Measurements from ENCODE around the gene C1orf35.

The C1orf35 gene

DNA sequence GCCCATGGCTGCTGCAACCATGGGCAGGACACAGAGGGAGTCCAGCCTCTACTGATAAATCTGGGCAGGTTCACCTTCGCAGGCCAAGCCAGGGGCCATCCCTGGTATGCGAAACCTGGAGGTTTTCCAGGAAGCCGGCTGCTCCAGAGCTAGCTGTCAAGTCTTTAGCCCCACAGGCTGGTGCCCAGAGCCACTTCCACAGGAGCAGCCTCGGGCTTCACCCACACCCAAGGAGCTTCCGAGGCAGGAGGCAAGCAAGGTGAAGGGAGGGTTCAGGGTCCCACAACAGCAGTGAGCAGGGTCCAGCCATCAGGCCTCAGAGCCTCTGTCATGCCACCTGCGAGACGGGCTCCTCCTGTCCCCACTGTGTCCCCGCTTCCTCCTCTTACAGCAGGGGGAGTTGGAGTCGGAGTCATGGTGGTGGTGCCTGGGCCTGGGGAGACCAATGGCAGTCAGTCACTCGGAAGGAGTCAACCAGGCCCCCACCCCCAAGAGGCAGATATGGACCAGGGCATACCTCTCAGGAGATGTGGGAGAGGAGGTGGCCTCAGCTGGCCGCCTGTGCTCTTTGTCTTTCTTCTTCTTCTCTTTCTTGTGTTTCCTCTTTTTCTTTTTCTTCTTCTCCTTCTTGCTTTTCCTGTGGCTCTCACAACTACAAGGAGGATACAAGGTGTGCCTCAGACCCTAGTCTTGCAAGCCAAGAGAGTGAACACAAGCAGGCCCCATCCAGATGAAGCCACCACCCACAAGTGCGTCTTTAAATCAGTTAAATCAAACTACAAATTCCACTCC, 2.1 kb downstream of the C1orf35 start:
- Mint-ChIP-seq H3K27me3 (no peaks in the 10 kb centered on the region), H3K9me3 (no peaks in the 10 kb centered on the region), H3K36me3 (ENCODE audit: low read depth) (peaks cover 68% of the 10 kb centered on the region), H3K4me1 (ENCODE audit: low read depth) (peaks cover 82% of the 10 kb centered on the region), H3K4me3 (no peak overlapping the region), H3K27ac (peak overlapping the region; percentile 89)
- intact Hi-C loops (cut with micrococcal nuclease), result loop anchor here (10.0 kb wide), 2 partner anchors 304 to 384 kb away; partner anchors contain the start of genes RNF187 and TRIM11

GRCh38 chr1:228099331-228099732, 3.8 kb downstream of the C1orf35 start:
- Mint-ChIP-seq H3K27me3 (no peaks in the 10 kb centered on the region), H3K4me3 (no peak overlapping the region), H3K9me3 (peaks cover 8% of the 10 kb centered on the region), H3K36me3 (ENCODE audit: low read depth) (peaks cover 73% of the 10 kb centered on the region), H3K27ac (no peak overlapping the region), H3K4me1 (ENCODE audit: low read depth) (peaks cover 88% of the 10 kb centered on the region)
- intact Hi-C loops (cut with micrococcal nuclease), result no loop called here

DNA sequence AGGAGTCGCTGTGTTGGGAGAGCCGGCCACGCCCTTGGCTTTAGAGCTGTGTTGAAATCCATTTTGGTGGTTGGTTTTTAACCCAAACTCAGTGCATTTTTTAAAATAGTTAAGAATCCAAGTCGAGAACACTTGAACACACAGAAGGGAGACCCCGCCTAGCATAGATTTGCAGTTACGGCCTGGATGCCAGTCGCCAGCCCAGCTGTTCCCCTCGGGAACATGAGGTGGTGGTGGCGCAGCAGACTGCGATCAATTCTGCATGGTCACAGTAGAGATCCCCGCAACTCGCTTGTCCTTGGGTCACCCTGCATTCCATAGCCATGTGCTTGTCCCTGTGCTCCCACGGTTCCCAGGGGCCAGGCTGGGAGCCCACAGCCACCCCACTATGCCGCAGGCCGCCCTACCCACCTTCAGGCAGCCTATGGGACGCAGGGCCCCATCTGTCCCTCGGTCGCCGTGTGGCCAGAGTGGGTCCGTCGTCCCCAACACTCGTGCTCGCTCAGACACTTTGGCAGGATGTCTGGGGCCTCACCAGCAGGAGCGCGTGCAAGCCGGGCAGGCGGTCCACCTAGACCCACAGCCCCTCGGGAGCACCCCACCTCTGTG, 4.7 kb downstream of the C1orf35 start:
- intact Hi-C loops (cut with micrococcal nuclease), result no loop called here
- peaks cover 84% of the 10 kb centered on the region for H3K4me1 Mint-ChIP-seq (ENCODE audit: low read depth)
- peaks cover 82% of the 10 kb centered on the region for H3K36me3 Mint-ChIP-seq (ENCODE audit: low read depth)
- H3K9me3 Mint-ChIP-seq, result peaks cover 11% of the 10 kb centered on the region
- no peaks in the 10 kb centered on the region for H3K27me3 Mint-ChIP-seq
- H3K27ac Mint-ChIP-seq, result no peak overlapping the region
- no peak overlapping the region for H3K4me3 Mint-ChIP-seq

DNA sequence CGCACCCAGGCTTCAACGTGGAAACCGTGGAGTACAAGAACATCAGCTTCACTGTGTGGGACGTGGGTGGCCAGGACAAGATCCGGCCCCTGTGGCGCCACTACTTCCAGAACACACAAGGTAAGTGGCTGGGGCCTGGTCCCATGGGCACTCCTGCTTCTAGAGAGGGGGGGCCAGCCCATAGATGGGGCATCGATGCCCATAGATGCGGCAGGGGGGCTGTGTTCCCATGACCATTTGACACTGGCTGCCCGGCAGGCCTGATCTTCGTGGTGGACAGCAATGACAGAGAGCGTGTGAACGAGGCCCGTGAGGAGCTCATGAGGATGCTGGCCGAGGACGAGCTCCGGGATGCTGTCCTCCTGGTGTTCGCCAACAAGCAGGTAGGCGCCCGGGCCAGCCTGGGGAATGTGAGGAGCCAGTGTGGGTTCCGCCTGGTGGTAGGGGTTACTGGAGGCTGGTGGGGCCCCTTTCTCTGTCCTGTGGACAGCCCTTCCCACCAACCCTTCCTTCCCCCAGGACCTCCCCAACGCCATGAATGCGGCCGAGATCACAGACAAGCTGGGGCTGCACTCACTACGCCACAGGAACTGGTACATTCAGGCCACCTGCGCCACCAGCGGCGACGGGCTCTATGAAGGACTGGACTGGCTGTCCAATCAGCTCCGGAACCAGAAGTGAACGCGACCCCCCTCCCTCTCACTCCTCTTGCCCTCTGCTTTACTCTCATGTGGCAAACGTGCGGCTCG, 5.6 kb downstream of the C1orf35 start:
- Mint-ChIP-seq H3K27me3 (no peaks in the 10 kb centered on the region), H3K9me3 (peaks cover 11% of the 10 kb centered on the region), H3K4me1 (ENCODE audit: low read depth) (peaks cover 84% of the 10 kb centered on the region), H3K4me3 (no peak overlapping the region), H3K27ac (no peak overlapping the region), H3K36me3 (ENCODE audit: low read depth) (peaks cover 91% of the 10 kb centered on the region)
- intact Hi-C loops (cut with micrococcal nuclease), result no loop called here

DNA sequence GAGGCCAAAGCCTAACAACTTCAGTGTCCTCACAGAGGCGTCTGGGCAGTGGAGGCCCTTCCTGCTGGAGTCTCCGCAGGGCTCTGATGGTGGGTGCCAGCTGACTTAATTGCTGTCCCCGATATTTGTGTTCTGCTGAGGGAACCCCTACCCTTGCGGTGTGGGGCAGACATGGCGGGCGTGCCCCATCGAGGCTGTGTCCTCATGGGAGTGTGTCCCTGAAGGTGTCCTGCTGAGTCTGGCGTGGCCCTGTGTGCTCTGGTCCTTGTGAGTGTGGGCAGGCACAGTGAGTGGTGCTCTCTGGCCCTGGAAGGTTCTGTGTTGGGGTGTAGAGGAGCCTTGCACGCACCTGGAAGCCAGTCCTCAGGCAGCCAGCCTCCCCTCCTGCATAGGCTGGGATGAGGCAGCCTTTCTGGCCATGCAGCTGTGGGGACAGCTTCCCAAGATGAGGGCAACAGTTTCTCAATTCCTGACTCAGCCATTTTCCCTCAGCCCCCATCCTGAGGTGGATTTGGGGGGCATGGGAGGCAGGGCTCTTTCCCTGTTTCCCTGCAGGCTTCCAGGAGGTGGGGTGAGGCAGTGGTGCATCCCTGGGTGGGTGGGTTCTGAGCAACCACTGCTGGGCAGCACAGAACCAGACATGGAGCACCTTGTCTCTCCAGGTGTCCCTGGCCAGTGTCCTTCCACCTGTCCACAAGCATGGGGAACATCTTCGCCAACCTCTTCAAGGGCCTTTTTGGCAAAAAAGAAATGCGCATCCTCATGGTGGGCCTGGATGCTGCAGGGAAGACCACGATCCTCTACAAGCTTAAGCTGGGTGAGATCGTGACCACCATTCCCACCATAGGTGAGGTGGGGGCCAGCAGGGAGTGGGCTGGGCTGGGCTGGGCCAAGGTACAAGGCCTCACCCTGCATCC, 6.5 kb downstream of the C1orf35 start:
- no peaks in the 10 kb centered on the region for H3K27me3 Mint-ChIP-seq
- H3K4me1 Mint-ChIP-seq (ENCODE audit: low read depth), result peaks cover 84% of the 10 kb centered on the region
- H3K27ac Mint-ChIP-seq, result no peak overlapping the region
- intact Hi-C loops (cut with micrococcal nuclease), result no loop called here
- peaks cover 99% of the 10 kb centered on the region for H3K36me3 Mint-ChIP-seq (ENCODE audit: low read depth)
- H3K9me3 Mint-ChIP-seq, result peaks cover 11% of the 10 kb centered on the region
- no peak overlapping the region for H3K4me3 Mint-ChIP-seq

DNA sequence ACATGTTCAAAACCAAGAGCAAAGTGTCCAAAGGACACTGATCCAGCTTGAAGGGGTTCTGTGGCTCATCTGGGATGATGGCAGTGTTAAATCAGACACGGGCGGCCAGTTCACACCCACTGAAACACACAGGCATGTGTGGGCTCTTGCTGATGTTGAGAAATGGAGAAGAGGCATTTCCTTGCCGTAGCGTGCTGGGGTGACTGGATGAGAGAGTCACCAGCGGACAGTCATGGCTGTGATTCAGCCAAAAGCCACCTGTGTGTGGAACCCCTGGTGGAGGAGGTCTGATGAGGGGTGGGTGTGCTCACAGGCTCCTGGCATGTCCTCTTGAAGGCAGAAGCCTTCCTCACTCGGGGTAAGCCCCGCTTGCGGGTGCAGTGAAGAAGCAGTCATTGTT, 7.2 kb downstream of the C1orf35 start:
- Mint-ChIP-seq H3K4me3 (no peak overlapping the region), H3K36me3 (ENCODE audit: low read depth) (peaks cover 99% of the 10 kb centered on the region), H3K27me3 (no peaks in the 10 kb centered on the region), H3K9me3 (peaks cover 11% of the 10 kb centered on the region), H3K27ac (peak overlapping the region; percentile 54), H3K4me1 (ENCODE audit: low read depth) (peaks cover 84% of the 10 kb centered on the region)
- intact Hi-C loops (cut with micrococcal nuclease), result no loop called here

DNA sequence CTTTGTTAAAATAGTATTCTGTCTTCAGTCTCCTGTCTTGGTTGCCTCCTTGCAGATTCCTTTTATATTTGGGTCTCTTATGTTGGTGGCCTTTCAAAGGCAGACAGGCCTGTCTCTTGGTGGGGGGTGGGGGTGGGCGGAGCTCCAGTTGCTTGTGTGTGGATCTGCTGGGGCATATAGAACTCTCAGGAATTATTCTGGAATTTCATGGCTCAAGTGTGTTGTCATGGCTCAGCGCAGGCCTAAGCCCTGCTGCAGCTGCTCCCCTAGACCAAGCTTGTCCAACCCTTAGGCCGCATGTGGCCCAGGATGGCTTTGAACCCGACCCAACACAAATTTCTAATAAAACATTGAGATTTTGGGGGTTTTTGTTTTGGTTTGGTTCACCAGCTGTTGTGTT, 8.0 kb downstream of the C1orf35 start:
- intact Hi-C loops (cut with micrococcal nuclease), result no loop called here
- peaks cover 11% of the 10 kb centered on the region for H3K9me3 Mint-ChIP-seq
- H3K27me3 Mint-ChIP-seq, result no peaks in the 10 kb centered on the region
- H3K36me3 Mint-ChIP-seq (ENCODE audit: low read depth), result peaks cover 99% of the 10 kb centered on the region
- H3K4me3 Mint-ChIP-seq, result no peak overlapping the region
- H3K4me1 Mint-ChIP-seq (ENCODE audit: low read depth), result peaks cover 84% of the 10 kb centered on the region
- peak overlapping the region; percentile 54 for H3K27ac Mint-ChIP-seq

- H3K36me3 Mint-ChIP-seq (ENCODE audit: low read depth), result peaks cover 99% of the 10 kb centered on the region
- H3K9me3 Mint-ChIP-seq, result peaks cover 11% of the 10 kb centered on the region
- peak overlapping the region; percentile 54 for H3K27ac Mint-ChIP-seq
Measured at GRCh38 chr1:228094432-228095016, 8.6 kb downstream of the C1orf35 start.

DNA sequence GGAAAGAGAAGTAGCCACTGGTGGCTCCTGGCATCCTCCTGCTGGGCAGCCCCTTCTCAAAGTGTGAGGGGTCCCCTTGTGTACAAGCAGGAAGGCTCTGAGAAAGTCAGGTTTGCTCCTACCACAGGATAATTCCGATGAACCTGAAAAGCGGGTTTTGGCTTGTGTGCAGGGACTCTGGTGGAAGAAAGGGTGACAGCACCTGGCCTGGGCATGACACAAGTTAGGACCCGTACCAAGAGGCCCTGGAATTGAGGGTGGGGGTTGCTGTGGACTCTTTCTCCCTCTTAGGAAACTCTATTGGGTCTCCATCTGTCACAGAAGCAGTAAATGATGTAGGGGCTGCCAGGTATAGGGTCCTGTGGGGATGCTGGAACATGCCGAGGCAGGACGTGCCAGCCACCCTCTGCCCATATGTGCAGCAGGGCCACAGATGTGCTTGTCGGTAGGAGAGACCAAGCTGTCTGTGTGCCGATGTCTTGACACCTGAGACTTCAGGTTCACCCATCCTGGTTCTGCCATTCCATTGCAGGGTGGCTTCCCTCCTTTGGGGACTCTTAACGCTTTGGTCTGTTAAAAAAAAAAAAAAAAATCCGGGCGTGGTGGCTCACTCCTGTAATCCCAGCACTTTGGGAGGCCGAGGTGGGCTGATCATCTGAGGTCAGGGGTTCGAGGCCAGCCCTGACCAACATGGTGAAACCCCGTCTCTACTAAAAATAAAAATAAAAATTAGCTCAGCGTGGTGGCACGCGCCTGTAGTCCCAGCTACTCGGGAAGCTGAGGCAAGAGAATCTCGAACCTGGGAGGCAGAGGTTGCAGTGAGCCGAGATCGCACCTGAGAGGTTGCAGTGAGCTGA, 9.8 kb downstream of the C1orf35 start:
- Mint-ChIP-seq H3K4me1 (ENCODE audit: low read depth) (peaks cover 86% of the 10 kb centered on the region), H3K27ac (no peak overlapping the region), H3K9me3 (peaks cover 11% of the 10 kb centered on the region), H3K4me3 (no peak overlapping the region), H3K36me3 (ENCODE audit: low read depth) (peaks cover 96% of the 10 kb centered on the region), H3K27me3 (no peaks in the 10 kb centered on the region)
- intact Hi-C loops (cut with micrococcal nuclease), result no loop called here

More at GRCh38 chr1:228094432-228095016, 8.6 kb downstream of the C1orf35 start:
- H3K27me3 Mint-ChIP-seq, result no peaks in the 10 kb centered on the region
- H3K4me3 Mint-ChIP-seq, result no peak overlapping the region
- H3K4me1 Mint-ChIP-seq (ENCODE audit: low read depth), result peaks cover 84% of the 10 kb centered on the region
- intact Hi-C loops (cut with micrococcal nuclease), result no loop called here

DNA sequence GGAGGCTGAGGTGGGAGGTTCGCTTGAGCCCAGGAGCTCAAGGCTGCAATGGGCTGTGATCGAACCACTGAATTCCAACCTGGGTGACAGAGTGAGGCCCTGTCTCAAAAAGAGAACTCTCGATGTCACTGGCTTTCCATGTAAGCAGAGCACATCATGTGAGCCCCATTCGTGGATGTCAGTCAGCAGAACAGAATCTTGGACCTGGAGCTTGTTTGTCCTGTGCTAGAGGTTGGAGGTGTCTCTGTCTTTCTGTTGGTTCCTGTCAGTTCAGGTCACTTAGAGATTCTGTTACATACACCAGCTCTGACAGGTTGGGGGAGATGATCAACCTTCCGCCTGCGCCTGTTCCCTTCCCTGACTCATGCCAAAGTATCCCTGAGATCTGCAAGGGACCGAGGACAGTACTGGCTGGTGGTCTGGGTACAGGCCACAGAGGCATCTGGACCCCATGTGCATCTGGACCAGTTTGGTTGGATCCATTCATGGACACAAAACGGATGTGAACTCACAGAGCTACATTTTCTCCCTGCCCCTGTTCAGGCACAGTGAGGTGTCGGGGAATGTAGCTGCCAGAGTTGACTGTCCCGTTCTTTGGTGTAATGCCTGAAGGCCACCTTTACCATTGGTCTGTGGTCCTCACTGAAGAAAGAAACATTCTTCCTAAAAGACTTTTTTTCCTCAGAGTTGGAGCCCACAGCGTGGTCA, 10.6 kb downstream of the C1orf35 start:
- Mint-ChIP-seq H3K27ac (peak overlapping the region; percentile 86), H3K9me3 (peaks cover 11% of the 10 kb centered on the region), H3K36me3 (ENCODE audit: low read depth) (peaks cover 96% of the 10 kb centered on the region), H3K27me3 (no peaks in the 10 kb centered on the region), H3K4me1 (ENCODE audit: low read depth) (peaks cover 88% of the 10 kb centered on the region), H3K4me3 (no peak overlapping the region)
- intact Hi-C loops (cut with micrococcal nuclease), result no loop called here

DNA sequence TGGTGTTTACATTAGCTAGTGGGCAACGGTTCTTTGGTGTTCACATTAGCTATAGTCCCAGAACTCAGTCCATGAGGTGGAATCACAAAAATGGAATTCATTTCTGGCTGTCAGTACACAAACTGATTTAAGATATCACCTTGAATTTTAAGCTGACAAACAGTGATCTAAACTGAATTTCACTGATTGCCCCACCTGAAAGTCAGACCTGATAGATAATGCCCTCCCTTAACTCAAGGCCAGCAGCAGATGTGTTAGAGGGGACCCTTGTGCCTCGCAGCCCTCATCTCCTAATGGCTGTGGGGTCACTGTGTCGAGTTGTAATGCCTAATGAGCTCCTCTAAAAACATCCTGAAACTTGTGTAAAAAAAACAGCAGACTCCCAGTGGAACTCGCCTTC, 12.0 kb downstream of the C1orf35 start:
- H3K36me3 Mint-ChIP-seq (ENCODE audit: low read depth), result peaks cover 90% of the 10 kb centered on the region
- H3K27me3 Mint-ChIP-seq, result no peaks in the 10 kb centered on the region
- peaks cover 11% of the 10 kb centered on the region for H3K9me3 Mint-ChIP-seq
- H3K4me1 Mint-ChIP-seq (ENCODE audit: low read depth), result peaks cover 88% of the 10 kb centered on the region
- H3K27ac Mint-ChIP-seq, result peak overlapping the region; percentile 86
- intact Hi-C loops (cut with micrococcal nuclease), result no loop called here
- no peak overlapping the region for H3K4me3 Mint-ChIP-seq

DNA sequence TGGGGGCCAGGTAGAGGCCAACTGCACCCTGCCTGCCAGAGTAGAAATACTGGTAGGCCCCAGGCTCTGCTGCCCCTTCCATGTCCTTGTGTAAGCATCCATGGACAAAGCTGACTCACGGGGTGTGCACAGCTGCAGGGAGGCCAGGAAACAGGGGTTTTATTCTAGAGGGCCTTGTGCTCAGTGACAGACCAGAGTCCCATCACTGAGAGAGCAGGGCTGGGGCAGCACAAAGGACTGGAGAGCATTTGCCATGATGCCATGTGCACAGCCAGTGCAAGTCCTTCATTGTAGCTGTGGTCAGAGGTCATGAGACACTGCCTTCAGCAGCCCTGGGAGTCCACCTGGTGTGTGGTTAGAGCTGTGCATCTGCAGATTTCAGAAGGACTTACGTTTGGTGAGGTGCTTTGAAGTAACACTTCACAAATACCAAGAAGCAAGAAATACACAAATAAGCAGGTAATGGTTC, 12.5 kb downstream of the C1orf35 start:
- Mint-ChIP-seq H3K4me1 (ENCODE audit: low read depth) (peaks cover 88% of the 10 kb centered on the region), H3K27ac (peak overlapping the region; percentile 86), H3K9me3 (peaks cover 11% of the 10 kb centered on the region), H3K27me3 (no peaks in the 10 kb centered on the region), H3K36me3 (ENCODE audit: low read depth) (peaks cover 88% of the 10 kb centered on the region), H3K4me3 (peak overlapping the region; percentile 59)
- intact Hi-C loops (cut with micrococcal nuclease), result no loop called here
